Astrocyte (in vitro differentiated cells and primary cell): ENCODE results near the gene SHLD2. TPM values are rescaled to one million over a fixed set of nuclear protein-coding genes. Genes with fewer than 3 reads are reported as not detected.
"Not testable (repeated sequence)": the region's sequence is repeated elsewhere in the genome, so short reads cannot be mapped to it uniquely, and the experiment has no call there.

Experiments
- DNase-seq: peaks from one replicate; pipeline ENCODE4 v3.0.0-alpha.2; 2010; ENCODE audit warnings: low read depth
- FAIRE-seq: peaks from 2 replicates; lab custom pipeline; 2011; peaks lifted over from hg19 to GRCh38; lab: Jason Lieb, UNC
- H2AFZ ChIP-seq: 2 replicates; pipeline ENCODE4 v1.6.0; 2012; ENCODE audit warnings: low read depth, low read length, inconsistent platforms
- H3K27ac ChIP-seq: 2 replicates; pipeline ENCODE4 v1.5.1; 2011; ENCODE audit warnings: low read depth, low read length, inconsistent platforms
- H3K27me3 ChIP-seq: 2 replicates; pipeline ENCODE4 v1.6.0; 2011; ENCODE audit warnings: low read length, inconsistent platforms; ENCODE audit not compliant: insufficient read depth
- H3K36me3 ChIP-seq: 2 replicates; pipeline ENCODE4 v1.5.1; 2011; ENCODE audit warnings: low read length, inconsistent platforms; ENCODE audit not compliant: insufficient read depth
- H3K4me1 ChIP-seq: 2 replicates; pipeline ENCODE4 v1.5.1; 2011; ENCODE audit warnings: low read length, inconsistent platforms; ENCODE audit not compliant: insufficient read depth
- H3K4me2 ChIP-seq: 2 replicates; pipeline ENCODE4 v1.6.0; 2012; ENCODE audit warnings: low read length, inconsistent platforms
- H3K4me3 ChIP-seq: 2 replicates; pipeline ENCODE4 v1.5.1; 2011; ENCODE audit warnings: low read depth, mild to moderate bottlenecking, low read length, inconsistent platforms; ENCODE audit not compliant: insufficient read depth
- H3K79me2 ChIP-seq: 2 replicates; pipeline ENCODE4 v1.6.0; 2012; ENCODE audit warnings: mild to moderate bottlenecking, low read length, inconsistent platforms; ENCODE audit not compliant: insufficient read depth
- H3K9ac ChIP-seq: 2 replicates; pipeline ENCODE4 v1.6.0; 2012; ENCODE audit warnings: mild to moderate bottlenecking, low read length, inconsistent platforms
- H3K9me3 ChIP-seq: 2 replicates; pipeline ENCODE4 v1.5.1; 2012; ENCODE audit warnings: low read depth, mild to moderate bottlenecking, low read length, inconsistent platforms; ENCODE audit not compliant: insufficient read depth
- H4K20me1 ChIP-seq: 2 replicates; pipeline ENCODE4 v1.6.0; 2012; ENCODE audit warnings: low read length, inconsistent platforms; ENCODE audit not compliant: insufficient read depth
- H3K27ac Mint-ChIP-seq: one replicate; pipeline ENCODE4 v1.8.0; 2021; ENCODE audit warnings: mild to moderate bottlenecking, mixed read lengths; ENCODE audit not compliant: unreplicated experiment
- H3K27me3 Mint-ChIP-seq: one replicate; pipeline ENCODE4 v1.8.0; 2021; ENCODE audit warnings: low read depth, mixed read lengths; ENCODE audit not compliant: unreplicated experiment
- H3K36me3 Mint-ChIP-seq: one replicate; pipeline ENCODE4 v1.8.0; 2021; ENCODE audit warnings: low read depth, mixed read lengths; ENCODE audit not compliant: unreplicated experiment
- H3K4me1 Mint-ChIP-seq: one replicate; pipeline ENCODE4 v1.8.0; 2021; ENCODE audit warnings: low read depth, mixed read lengths; ENCODE audit not compliant: unreplicated experiment
- H3K4me3 Mint-ChIP-seq: one replicate; pipeline ENCODE4 v1.8.0; 2021; ENCODE audit warnings: mild to moderate bottlenecking, moderate library complexity, mixed read lengths; ENCODE audit not compliant: unreplicated experiment
- H3K9me3 Mint-ChIP-seq: one replicate; pipeline ENCODE4 v1.8.0; 2021; ENCODE audit warnings: mild to moderate bottlenecking, mixed read lengths; ENCODE audit not compliant: unreplicated experiment
- total RNA-seq: library from RNA; stranded (reverse); gene quantifications from 2 replicates; pipeline ENCODE4 v1.2.1, GENCODE V29; 2021

SHLD2 gene
- total RNA-seq, 1 donor from 2014 or later, result 23.2 TPM

DNA sequence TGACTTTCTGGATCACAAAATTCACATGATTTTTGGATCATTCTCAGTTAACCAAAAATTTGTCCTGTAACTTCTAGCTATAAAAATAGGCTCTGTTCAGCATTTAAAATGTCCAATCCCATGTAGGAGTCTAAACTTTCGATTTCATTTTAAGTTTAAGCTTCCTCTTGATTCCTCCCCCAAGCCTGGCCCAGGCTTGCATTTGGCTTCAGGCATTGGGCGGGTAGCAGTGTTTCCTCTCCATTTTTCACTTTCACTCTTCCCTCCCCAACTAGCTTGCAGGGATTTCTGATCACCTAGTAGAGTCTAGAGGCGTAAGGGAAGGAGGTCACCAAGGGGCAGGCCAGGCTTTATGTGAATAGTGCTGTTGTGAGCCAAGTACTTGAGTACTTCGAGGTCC, 109.8 kb downstream of the SHLD2 start:
- not testable (repeated sequence) for H3K27me3 ChIP-seq

GRCh38 chr10:87206922-87207321, 111.9 kb downstream of the SHLD2 start:
- not testable (repeated sequence) for H4K20me1 ChIP-seq, H3K4me1 Mint-ChIP-seq, H3K79me2 ChIP-seq, H2AFZ ChIP-seq, H3K36me3 ChIP-seq, H3K36me3 Mint-ChIP-seq, H3K27ac Mint-ChIP-seq, H3K27me3 Mint-ChIP-seq, H3K27me3 ChIP-seq, H3K27ac ChIP-seq, H3K9me3 ChIP-seq, H3K9ac ChIP-seq, H3K4me3 Mint-ChIP-seq, H3K4me1 ChIP-seq, FAIRE-seq, H3K4me3 ChIP-seq, DNase-seq, H3K9me3 Mint-ChIP-seq, H3K4me2 ChIP-seq

More for the DNA sequence above, 109.8 kb downstream of the SHLD2 start:
- not testable (repeated sequence) for H3K27ac ChIP-seq, H3K9me3 Mint-ChIP-seq, H4K20me1 ChIP-seq, H2AFZ ChIP-seq, H3K79me2 ChIP-seq, H3K36me3 Mint-ChIP-seq, FAIRE-seq, H3K4me1 ChIP-seq, H3K4me2 ChIP-seq, H3K4me3 Mint-ChIP-seq, H3K4me3 ChIP-seq, DNase-seq, H3K27ac Mint-ChIP-seq, H3K4me1 Mint-ChIP-seq, H3K9me3 ChIP-seq, H3K9ac ChIP-seq, H3K36me3 ChIP-seq, H3K27me3 Mint-ChIP-seq

DNA sequence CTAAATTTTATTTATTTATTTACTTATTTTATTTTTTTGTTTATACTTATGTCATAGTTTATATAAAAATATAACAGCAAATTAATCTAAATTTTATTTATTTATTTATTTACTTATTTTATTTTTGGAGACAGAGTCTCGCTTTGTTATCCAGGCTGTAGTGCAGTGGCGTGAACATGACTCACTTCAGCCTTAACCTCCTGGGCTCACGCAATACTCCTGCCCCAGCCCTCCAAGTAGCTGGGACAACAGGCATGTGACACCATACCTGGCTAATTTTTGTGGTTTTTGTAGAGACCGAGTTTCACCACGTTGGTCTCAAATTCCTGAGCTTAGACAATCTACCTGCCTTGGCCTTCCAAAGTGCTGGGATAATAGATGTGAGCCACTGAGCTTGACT, 115.3 kb downstream of the SHLD2 start:
- H3K4me1 ChIP-seq, H3K36me3 ChIP-seq, H3K36me3 Mint-ChIP-seq, H3K27me3 ChIP-seq, H4K20me1 ChIP-seq, DNase-seq, FAIRE-seq, H3K4me2 ChIP-seq, H3K27me3 Mint-ChIP-seq, H3K9me3 ChIP-seq, H3K4me3 Mint-ChIP-seq, H3K9me3 Mint-ChIP-seq, H3K4me3 ChIP-seq, H3K27ac Mint-ChIP-seq, H3K79me2 ChIP-seq, H3K4me1 Mint-ChIP-seq, H3K9ac ChIP-seq, H2AFZ ChIP-seq, H3K27ac ChIP-seq: not testable (repeated sequence)

- H2AFZ ChIP-seq, H3K4me1 ChIP-seq, H3K9ac ChIP-seq, H3K79me2 ChIP-seq, H3K36me3 Mint-ChIP-seq, H3K27ac ChIP-seq, H3K27me3 Mint-ChIP-seq, H3K4me3 Mint-ChIP-seq, H3K4me1 Mint-ChIP-seq, H3K4me3 ChIP-seq, H4K20me1 ChIP-seq, H3K27me3 ChIP-seq, H3K9me3 Mint-ChIP-seq, H3K36me3 ChIP-seq, H3K9me3 ChIP-seq: not testable (repeated sequence)
- FAIRE-seq (peak; percentile 41), DNase-seq (peak; percentile 28)
- peak overlapping the region; percentile 72 for H3K27ac Mint-ChIP-seq
- peak overlapping the region; percentile 19 for H3K4me2 ChIP-seq
Observed at GRCh38 chr10:87211848-87212247, 116.8 kb downstream of the SHLD2 start.

- H3K9me3 Mint-ChIP-seq, H3K36me3 Mint-ChIP-seq, H3K4me1 ChIP-seq, H3K27me3 ChIP-seq, DNase-seq, H3K9ac ChIP-seq, H3K9me3 ChIP-seq, H2AFZ ChIP-seq, H3K4me2 ChIP-seq, H3K4me3 Mint-ChIP-seq, H3K36me3 ChIP-seq, H3K27ac ChIP-seq, H4K20me1 ChIP-seq, H3K4me3 ChIP-seq, H3K27me3 Mint-ChIP-seq, H3K79me2 ChIP-seq, H3K4me1 Mint-ChIP-seq, H3K27ac Mint-ChIP-seq, FAIRE-seq: not testable (repeated sequence)
Observed at GRCh38 chr10:87213150-87213765, 118.3 kb downstream of the SHLD2 start.

GRCh38 chr10:87213806-87214205, 118.8 kb downstream of the SHLD2 start:
- H2AFZ ChIP-seq, H3K27ac Mint-ChIP-seq, H3K4me1 ChIP-seq, H3K27me3 Mint-ChIP-seq, H3K36me3 Mint-ChIP-seq, H3K4me1 Mint-ChIP-seq, H3K4me2 ChIP-seq, H3K79me2 ChIP-seq, H3K27ac ChIP-seq, FAIRE-seq, DNase-seq, H3K4me3 ChIP-seq, H3K9ac ChIP-seq, H3K9me3 Mint-ChIP-seq, H3K36me3 ChIP-seq, H3K27me3 ChIP-seq, H3K9me3 ChIP-seq, H3K4me3 Mint-ChIP-seq, H4K20me1 ChIP-seq: not testable (repeated sequence)
